Upper lobe of left lung (tissue), 4 donors: ENCODE data around the gene RBM44.
A peak's percentile ranks its signal among the peaks of the same experiment; 100 is the strongest.

Experiments
- POLR2A ChIP-seq, 4 donors: fragments of 450-650 bp; IDR thresholded peaks; one replicate each; pipeline ENCODE4 v1.5.1; 2016 to 2017; ENCODE audit warnings: antibody characterized with exemption in 4 of 4, mild to moderate bottlenecking in 2 of 4
- POLR2AphosphoS5 ChIP-seq, 2 donors: sonication (generic); formaldehyde crosslinking; IDR thresholded peaks; one replicate each; pipeline ENCODE4 v1.5.1; 2017; ENCODE audit warnings: antibody characterized with exemption in 2 of 2
- TF ChIP-seq, protein P1 (sequence below), 6 experiments: fragments of 450-650 bp in 4 of 6; fragments of 200-600 bp in 2 of 6; sonication (generic) in 2 of 6; IDR thresholded peaks; one replicate each; pipeline ENCODE4 v1.5.1; 2016 to 2019; ENCODE audit warnings: antibody characterized with exemption in 6 of 6

GRCh38 chr2:237886685-237887481, 88.3 kb downstream of the RBM44 start:
- no peak for TF ChIP-seq POLR2A (IDR thresholded peaks at IDR 0.05)
- TF ChIP-seq, protein P1, sequence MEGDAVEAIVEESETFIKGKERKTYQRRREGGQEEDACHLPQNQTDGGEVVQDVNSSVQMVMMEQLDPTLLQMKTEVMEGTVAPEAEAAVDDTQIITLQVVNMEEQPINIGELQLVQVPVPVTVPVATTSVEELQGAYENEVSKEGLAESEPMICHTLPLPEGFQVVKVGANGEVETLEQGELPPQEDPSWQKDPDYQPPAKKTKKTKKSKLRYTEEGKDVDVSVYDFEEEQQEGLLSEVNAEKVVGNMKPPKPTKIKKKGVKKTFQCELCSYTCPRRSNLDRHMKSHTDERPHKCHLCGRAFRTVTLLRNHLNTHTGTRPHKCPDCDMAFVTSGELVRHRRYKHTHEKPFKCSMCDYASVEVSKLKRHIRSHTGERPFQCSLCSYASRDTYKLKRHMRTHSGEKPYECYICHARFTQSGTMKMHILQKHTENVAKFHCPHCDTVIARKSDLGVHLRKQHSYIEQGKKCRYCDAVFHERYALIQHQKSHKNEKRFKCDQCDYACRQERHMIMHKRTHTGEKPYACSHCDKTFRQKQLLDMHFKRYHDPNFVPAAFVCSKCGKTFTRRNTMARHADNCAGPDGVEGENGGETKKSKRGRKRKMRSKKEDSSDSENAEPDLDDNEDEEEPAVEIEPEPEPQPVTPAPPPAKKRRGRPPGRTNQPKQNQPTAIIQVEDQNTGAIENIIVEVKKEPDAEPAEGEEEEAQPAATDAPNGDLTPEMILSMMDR (IDR thresholded peaks at IDR 0.05), result no peak
- peak in 1 of 2 donors; percentile 60 for TF ChIP-seq POLR2AphosphoS5 (IDR thresholded peaks at IDR 0.05)
